OCI-LY3 (cell line): ENCODE results near the gene RAPGEF2.

Experiments
- H2AFZ ChIP-seq: fragments of 200-600, 300-600 bp; shearing (Covaris generic); 2 replicates; pipeline ENCODE4 v1.6.0; 2014; ENCODE audit warnings: antibody characterized with exemption, low read depth, low read length
- H3K27ac ChIP-seq: fragments of 200-600, 300-600 bp; sonication (generic); 2 replicates; pipeline ENCODE4 v1.5.1; 2014; ENCODE audit warnings: mild to moderate bottlenecking, low read length, moderate library complexity, mixed read lengths
- H3K27me3 ChIP-seq: fragments of 200-600, 300-600 bp; sonication (generic); 2 replicates; pipeline ENCODE4 v1.6.1; 2014; ENCODE audit warnings: low read depth, low read length, mixed read lengths
- H3K36me3 ChIP-seq: fragments of 200-600, 300-600 bp; sonication (generic); replicated peaks from 2 replicates; pipeline ENCODE3; 2014; ENCODE audit warnings: low read depth, low read length, mixed read lengths
- H3K4me1 ChIP-seq: fragments of 300-600, 200-600 bp; sonication (generic); 2 replicates; pipeline ENCODE4 v1.6.1; 2014; ENCODE audit warnings: low read length, mixed read lengths
- H3K4me2 ChIP-seq: fragments of 200-600, 300-600 bp; sonication (generic); 2 replicates; pipeline ENCODE4 v1.6.1; 2014; ENCODE audit warnings: low read length, mixed read lengths
- H3K4me3 ChIP-seq: fragments of 300-600, 200-600 bp; sonication (generic); 2 replicates; pipeline ENCODE4 v1.5.1; 2014; ENCODE audit warnings: antibody characterized with exemption, mild to moderate bottlenecking, low read length, moderate library complexity
- H3K79me2 ChIP-seq: fragments of 300-600, 200-600 bp; shearing (Covaris generic); 2 replicates; pipeline ENCODE4 v1.6.1; 2014; ENCODE audit warnings: mild to moderate bottlenecking, low read length, mixed read lengths
- H3K9ac ChIP-seq: fragments of 300-600, 200-600 bp; shearing (Covaris generic); 2 replicates; pipeline ENCODE4 v1.6.0; 2014; ENCODE audit warnings: mild to moderate bottlenecking, low read length, moderate library complexity
- H3K9me3 ChIP-seq: fragments of 200-600, 300-600 bp; shearing (Covaris generic); 2 replicates; pipeline ENCODE4 v1.6.1; 2014; ENCODE audit warnings: low read length, mixed read lengths; ENCODE audit not compliant: insufficient read depth
- H4K20me1 ChIP-seq: fragments of 200-600, 300-600 bp; sonication (generic); 2 replicates; pipeline ENCODE4 v1.6.1; 2016; ENCODE audit warnings: low read length, mixed read lengths; ENCODE audit not compliant: insufficient read depth
- EZH2phosphoT487 ChIP-seq: fragments of 200-600 bp; shearing (Covaris generic); IDR thresholded peaks from 2 replicates; pipeline ENCODE4 v1.6.1; 2018; ENCODE audit warnings: antibody characterized with exemption, mixed run types, low read depth
- TF ChIP-seq, protein P1 (sequence below): fragments of 200-600, 300-600 bp; sonication (generic); IDR thresholded peaks from 2 replicates; pipeline ENCODE4 v1.5.1; 2014; ENCODE audit warnings: antibody characterized with exemption, low read length, low read depth

RAPGEF2 gene

DNA sequence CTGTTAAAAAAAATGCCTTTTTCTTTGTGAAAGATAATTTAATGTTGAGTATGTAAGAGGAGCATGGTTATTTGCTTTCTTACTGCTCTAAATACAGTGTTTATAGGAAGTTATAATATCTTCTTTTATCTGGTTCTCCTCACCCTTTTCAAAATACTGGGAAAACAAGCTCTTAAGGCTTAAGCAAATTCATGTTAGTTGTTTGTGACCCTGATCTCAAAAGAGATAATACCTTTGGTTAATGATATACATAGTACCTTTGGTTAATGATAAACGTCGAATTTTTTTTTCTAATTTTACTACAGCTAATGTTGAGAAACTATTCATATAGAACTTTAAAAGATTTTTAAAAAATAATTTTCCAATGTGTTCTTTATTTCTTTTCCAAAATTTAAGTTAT lies 180.1 kb downstream of the RAPGEF2 start:
- no peaks in the 10 kb centered on the region for H4K20me1 ChIP-seq
- H3K4me2 ChIP-seq = no peak overlapping the region
- no peak for TF ChIP-seq EZH2phosphoT487
- TF ChIP-seq, protein P1, sequence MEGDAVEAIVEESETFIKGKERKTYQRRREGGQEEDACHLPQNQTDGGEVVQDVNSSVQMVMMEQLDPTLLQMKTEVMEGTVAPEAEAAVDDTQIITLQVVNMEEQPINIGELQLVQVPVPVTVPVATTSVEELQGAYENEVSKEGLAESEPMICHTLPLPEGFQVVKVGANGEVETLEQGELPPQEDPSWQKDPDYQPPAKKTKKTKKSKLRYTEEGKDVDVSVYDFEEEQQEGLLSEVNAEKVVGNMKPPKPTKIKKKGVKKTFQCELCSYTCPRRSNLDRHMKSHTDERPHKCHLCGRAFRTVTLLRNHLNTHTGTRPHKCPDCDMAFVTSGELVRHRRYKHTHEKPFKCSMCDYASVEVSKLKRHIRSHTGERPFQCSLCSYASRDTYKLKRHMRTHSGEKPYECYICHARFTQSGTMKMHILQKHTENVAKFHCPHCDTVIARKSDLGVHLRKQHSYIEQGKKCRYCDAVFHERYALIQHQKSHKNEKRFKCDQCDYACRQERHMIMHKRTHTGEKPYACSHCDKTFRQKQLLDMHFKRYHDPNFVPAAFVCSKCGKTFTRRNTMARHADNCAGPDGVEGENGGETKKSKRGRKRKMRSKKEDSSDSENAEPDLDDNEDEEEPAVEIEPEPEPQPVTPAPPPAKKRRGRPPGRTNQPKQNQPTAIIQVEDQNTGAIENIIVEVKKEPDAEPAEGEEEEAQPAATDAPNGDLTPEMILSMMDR = no peak
- H3K9ac ChIP-seq = no peak overlapping the region
- peaks cover 3% of the 10 kb centered on the region; the same call in 1 of the 2 replicates for H3K4me1 ChIP-seq
- H3K36me3 ChIP-seq = no peaks in the 10 kb centered on the region
- H3K27me3 ChIP-seq = no peaks in the 10 kb centered on the region
- H3K27ac ChIP-seq = no peak overlapping the region
- no peak overlapping the region for H3K4me3 ChIP-seq
- no peaks in the 10 kb centered on the region for H3K9me3 ChIP-seq
- H3K79me2 ChIP-seq = no peaks in the 10 kb centered on the region
- H2AFZ ChIP-seq = no peak overlapping the region

DNA sequence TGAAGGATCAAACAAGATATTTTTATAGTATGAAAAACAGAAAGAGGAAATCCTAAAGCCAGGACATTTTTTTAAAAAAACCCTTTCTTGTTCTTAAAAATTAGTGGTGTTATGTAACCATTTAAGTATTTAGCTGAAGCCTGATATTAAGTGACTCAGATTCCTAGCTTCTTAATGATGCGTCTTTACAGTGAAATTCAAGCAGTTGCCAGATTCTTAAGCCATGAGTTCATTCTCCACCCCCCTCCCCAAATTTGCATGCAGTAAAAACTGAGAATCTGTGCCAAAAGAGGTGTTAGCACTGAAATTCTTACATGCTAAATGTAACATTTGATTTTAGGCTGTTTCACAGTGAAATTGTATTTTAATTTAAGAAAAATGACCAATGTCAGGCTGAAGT lies 180.8 kb downstream of the RAPGEF2 start:
- no peak for TF ChIP-seq EZH2phosphoT487
- TF ChIP-seq, protein P1 = no peak
- no peak overlapping the region for H3K4me2 ChIP-seq

DNA sequence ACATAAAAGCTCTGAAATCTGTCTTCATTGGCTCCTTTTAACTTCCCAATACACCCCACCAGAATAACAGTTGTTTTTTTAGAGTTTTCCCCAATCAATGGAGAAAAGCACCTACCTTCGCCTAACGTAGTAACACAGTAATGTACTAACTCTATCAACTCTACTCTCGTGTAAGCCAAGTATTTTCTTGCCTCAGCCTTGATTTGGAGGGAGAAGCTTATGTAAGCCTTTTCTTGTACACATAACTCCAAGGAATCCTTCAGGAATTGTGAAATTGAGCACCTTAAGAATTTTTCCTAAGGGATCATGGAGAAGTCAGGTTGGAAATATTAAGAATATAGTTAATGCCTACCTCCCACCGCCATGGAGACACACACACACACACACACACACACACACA lies 181.2 kb downstream of the RAPGEF2 start:
- Histone ChIP-seq H3K4me3 (no peak overlapping the region), H3K36me3 (no peaks in the 10 kb centered on the region), H3K4me1 (no peaks in the 10 kb centered on the region), H2AFZ (no peak overlapping the region), H3K9me3 (no peaks in the 10 kb centered on the region), H4K20me1 (no peaks in the 10 kb centered on the region), H3K4me2 (no peak overlapping the region), H3K79me2 (no peaks in the 10 kb centered on the region), H3K27me3 (no peaks in the 10 kb centered on the region), H3K27ac (no peak overlapping the region), H3K9ac (no peak overlapping the region)
- TF ChIP-seq, protein P1 = no peak

More for the DNA sequence above, 180.8 kb downstream of the RAPGEF2 start:
- H3K4me1 ChIP-seq = no peaks in the 10 kb centered on the region
- no peaks in the 10 kb centered on the region for H4K20me1 ChIP-seq
- H3K9me3 ChIP-seq = no peaks in the 10 kb centered on the region
- H3K36me3 ChIP-seq = no peaks in the 10 kb centered on the region
- no peak overlapping the region for H2AFZ ChIP-seq
- no peak overlapping the region for H3K9ac ChIP-seq
- H3K79me2 ChIP-seq = no peaks in the 10 kb centered on the region
- no peak overlapping the region for H3K27ac ChIP-seq
- H3K4me3 ChIP-seq = no peak overlapping the region
- H3K27me3 ChIP-seq = no peaks in the 10 kb centered on the region

DNA sequence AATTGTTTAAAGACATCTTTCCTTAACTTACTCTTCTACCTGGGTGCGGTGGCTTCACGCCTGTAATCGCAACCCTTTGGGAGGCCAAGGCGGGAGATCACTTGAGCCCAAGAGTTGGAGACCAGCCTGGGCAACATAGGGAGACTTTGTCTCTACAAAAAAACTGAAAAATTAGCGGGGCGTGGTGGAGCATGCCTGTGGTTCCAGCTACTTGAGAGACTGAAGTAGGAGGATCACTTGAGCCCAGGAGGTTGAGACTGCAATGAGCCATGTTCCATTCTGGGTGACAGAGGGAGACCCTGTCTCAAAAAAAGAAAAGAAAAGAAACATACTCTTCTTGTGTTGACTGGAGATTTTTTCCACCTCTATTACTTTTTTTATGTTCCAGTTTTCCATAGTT lies 181.9 kb downstream of the RAPGEF2 start:
- H3K9me3 ChIP-seq = no peaks in the 10 kb centered on the region
- H2AFZ ChIP-seq = no peak overlapping the region
- no peak overlapping the region for H3K4me2 ChIP-seq
- no peaks in the 10 kb centered on the region for H3K4me1 ChIP-seq
- H3K79me2 ChIP-seq = no peaks in the 10 kb centered on the region
- H4K20me1 ChIP-seq = no peaks in the 10 kb centered on the region
- no peak overlapping the region for H3K9ac ChIP-seq
- no peak overlapping the region for H3K27ac ChIP-seq
- no peak overlapping the region for H3K4me3 ChIP-seq
- no peaks in the 10 kb centered on the region for H3K27me3 ChIP-seq
- H3K36me3 ChIP-seq = no peaks in the 10 kb centered on the region
- TF ChIP-seq, protein P1 = no peak
- no peak for TF ChIP-seq EZH2phosphoT487
